HG02763 (cell line): Measurements from ENCODE around the gene WNT10A.

ENCODE experiments used
- ATAC-seq: cut with Tn5 transposase; IDR thresholded peaks from one replicate; pipeline ENCODE4 v1.9.1; 2021; ENCODE audit warnings: mild to moderate bottlenecking, moderate library complexity; ENCODE audit not compliant: unreplicated experiment

The WNT10A gene

GRCh38 chr2:218857371-218858137 is 23.1 kb upstream of the WNT10A start:
- ATAC-seq: no peak

- ATAC-seq: no peak
These were observed 22.6 kb upstream of the WNT10A start for GRCh38 chr2:218858138-218858445.

GRCh38 chr2:218858671-218859555 is 21.7 kb upstream of the WNT10A start:
- ATAC-seq: no peak

- no peak for ATAC-seq
These were observed 21.1 kb upstream of the WNT10A start, which contains the start of gene WNT6 for GRCh38 chr2:218859556-218859987. WNT6 (plus strand) TSS chr2:218859805; CDS start chr2:218860038, 233 bp downstream.

- no peak for ATAC-seq
These were observed 20.4 kb upstream of the WNT10A start for GRCh38 chr2:218859988-218860831.

- ATAC-seq: no peak
These were observed 19.7 kb upstream of the WNT10A start for GRCh38 chr2:218860950-218861381.

GRCh38 chr2:218861645-218862318 is 18.9 kb upstream of the WNT10A start:
- no peak for ATAC-seq

GRCh38 chr2:218863021-218863520 is 17.6 kb upstream of the WNT10A start:
- ATAC-seq: no peak

- ATAC-seq: no peak
These were observed 15.3 kb upstream of the WNT10A start for GRCh38 chr2:218865396-218865795.

GRCh38 chr2:218865999-218866398 is 14.7 kb upstream of the WNT10A start:
- no peak for ATAC-seq

- ATAC-seq: no peak
These were observed 12.8 kb upstream of the WNT10A start for GRCh38 chr2:218867900-218868299.

GRCh38 chr2:218869064-218869463 is 11.6 kb upstream of the WNT10A start:
- no peak for ATAC-seq

- ATAC-seq: no peak
These were observed 9.7 kb upstream of the WNT10A start for GRCh38 chr2:218870984-218871344.

- ATAC-seq: no peak
These were observed 9.0 kb upstream of the WNT10A start for GRCh38 chr2:218871345-218872302.

- no peak for ATAC-seq
These were observed 7.8 kb upstream of the WNT10A start for GRCh38 chr2:218872645-218873358.

- no peak for ATAC-seq
These were observed 7.1 kb upstream of the WNT10A start for GRCh38 chr2:218873359-218874194.

- no peak for ATAC-seq
These were observed 4.9 kb upstream of the WNT10A start for GRCh38 chr2:218875692-218876246.
